ENCODE measurements around the gene LAPTM5. TPM values are rescaled to one million over a fixed set of nuclear protein-coding genes. Genes with fewer than 3 reads are reported as not detected.

The LAPTM5 gene
- total RNA-seq, 4 donors from 2014 or later = 44.5 to 767 (median 109) TPM

GRCh38 chr1:30704271-30704670, 53.3 kb downstream of the LAPTM5 start:
- TF ChIP-seq, protein P1, sequence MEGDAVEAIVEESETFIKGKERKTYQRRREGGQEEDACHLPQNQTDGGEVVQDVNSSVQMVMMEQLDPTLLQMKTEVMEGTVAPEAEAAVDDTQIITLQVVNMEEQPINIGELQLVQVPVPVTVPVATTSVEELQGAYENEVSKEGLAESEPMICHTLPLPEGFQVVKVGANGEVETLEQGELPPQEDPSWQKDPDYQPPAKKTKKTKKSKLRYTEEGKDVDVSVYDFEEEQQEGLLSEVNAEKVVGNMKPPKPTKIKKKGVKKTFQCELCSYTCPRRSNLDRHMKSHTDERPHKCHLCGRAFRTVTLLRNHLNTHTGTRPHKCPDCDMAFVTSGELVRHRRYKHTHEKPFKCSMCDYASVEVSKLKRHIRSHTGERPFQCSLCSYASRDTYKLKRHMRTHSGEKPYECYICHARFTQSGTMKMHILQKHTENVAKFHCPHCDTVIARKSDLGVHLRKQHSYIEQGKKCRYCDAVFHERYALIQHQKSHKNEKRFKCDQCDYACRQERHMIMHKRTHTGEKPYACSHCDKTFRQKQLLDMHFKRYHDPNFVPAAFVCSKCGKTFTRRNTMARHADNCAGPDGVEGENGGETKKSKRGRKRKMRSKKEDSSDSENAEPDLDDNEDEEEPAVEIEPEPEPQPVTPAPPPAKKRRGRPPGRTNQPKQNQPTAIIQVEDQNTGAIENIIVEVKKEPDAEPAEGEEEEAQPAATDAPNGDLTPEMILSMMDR (IDR thresholded peaks at IDR 0.05; ENCODE audit: low read depth) = no peak

DNA sequence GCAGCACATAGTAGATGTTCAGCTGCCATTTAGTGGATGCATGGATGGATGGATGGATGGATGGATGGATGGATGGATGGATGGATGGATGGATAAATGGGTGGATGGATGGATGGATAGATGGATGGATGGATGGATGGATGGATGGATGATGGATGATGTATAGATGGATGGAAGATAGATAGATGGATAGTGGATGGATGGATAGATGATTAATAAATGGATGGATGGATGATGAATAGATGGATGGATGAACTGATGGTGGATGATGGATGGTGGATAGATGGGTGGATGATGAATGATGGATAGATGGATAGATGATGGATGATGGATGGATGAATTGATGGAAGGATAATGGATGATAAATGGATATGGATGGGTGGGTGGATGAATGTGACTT, 54.8 kb downstream of the LAPTM5 start:
- TF ChIP-seq, protein P1 (IDR thresholded peaks at IDR 0.05; ENCODE audit: low read depth) = no peak

DNA sequence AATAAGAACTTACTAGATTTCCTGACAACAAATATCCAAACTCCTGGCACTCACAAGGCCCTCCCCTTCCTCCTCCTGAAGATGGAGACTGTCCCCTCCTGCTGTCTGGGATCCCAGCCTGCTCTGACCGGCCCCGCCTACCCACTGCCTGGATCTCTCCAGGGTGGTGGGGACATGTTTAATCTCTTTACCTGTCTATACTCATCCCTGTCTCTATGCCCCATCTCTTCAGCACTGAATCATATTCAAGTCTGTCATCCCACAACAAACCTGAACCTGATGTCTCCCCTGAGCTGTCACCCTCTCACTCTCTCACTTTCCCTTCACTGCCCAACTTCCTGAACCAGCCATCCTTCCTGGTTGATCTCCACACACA, 56.3 kb downstream of the LAPTM5 start:
- TF ChIP-seq, protein P1 (IDR thresholded peaks at IDR 0.05; ENCODE audit: low read depth) = no peak

DNA sequence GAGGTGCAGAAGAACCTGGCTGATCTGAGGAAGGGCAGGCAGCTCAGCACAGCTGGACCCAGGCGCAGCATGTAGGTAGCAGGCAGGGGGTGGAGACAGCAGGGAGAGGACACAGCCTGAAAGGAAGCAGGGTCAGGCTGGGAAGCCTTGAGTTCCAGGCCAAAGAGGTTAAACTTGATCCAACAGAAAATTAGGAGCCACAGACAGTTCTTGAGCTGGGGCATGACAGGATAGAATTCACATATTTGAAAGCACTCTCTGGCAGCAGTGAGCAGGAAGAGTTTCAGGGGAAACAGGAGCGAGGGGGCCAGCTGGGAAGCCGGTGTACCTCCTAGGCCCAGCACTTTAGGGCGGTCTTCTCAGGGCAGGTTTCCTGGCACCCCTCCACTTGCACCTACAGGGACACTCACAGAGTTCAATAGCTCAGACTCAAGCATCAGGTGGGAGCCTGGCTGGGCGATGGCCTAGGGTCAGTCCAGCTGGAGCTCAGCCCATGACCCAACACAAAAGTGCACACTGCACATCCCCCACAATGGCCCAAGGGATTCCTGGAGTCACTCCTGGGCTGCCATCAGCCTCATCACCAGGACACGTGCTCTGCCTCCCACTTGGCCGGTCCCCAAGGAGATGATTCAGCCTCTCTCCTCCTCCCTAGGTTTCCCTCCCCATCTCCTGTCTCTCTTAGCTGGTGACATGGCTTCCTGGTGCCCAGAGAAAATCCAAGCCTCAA, 56.9 kb downstream of the LAPTM5 start:
- TF ChIP-seq, protein P1 (IDR thresholded peaks at IDR 0.05; ENCODE audit: low read depth) = no peak

DNA sequence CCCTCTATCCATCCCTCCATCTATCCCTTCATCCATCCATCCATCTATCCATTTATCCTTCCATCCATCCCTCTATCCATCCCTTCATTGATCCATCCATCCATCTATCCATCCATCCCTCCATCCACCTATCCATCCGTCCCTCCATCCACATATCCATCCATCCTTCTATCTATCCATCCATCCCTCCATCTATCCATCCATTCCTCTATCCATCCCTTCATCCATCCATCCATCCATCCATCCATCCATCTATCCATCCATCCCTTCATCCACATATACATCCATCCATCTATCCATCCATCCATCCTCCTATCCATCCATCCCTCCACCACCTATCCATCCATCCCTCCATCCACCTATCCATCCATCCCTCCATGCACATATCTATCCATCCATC, 57.8 kb downstream of the LAPTM5 start:
- TF ChIP-seq, protein P1 (IDR thresholded peaks at IDR 0.05; ENCODE audit: low read depth) = no peak

- TF ChIP-seq, protein P1 (IDR thresholded peaks at IDR 0.05; ENCODE audit: low read depth) = no peak
Observed at GRCh38 chr1:30698401-30698981, 59.1 kb downstream of the LAPTM5 start.

DNA sequence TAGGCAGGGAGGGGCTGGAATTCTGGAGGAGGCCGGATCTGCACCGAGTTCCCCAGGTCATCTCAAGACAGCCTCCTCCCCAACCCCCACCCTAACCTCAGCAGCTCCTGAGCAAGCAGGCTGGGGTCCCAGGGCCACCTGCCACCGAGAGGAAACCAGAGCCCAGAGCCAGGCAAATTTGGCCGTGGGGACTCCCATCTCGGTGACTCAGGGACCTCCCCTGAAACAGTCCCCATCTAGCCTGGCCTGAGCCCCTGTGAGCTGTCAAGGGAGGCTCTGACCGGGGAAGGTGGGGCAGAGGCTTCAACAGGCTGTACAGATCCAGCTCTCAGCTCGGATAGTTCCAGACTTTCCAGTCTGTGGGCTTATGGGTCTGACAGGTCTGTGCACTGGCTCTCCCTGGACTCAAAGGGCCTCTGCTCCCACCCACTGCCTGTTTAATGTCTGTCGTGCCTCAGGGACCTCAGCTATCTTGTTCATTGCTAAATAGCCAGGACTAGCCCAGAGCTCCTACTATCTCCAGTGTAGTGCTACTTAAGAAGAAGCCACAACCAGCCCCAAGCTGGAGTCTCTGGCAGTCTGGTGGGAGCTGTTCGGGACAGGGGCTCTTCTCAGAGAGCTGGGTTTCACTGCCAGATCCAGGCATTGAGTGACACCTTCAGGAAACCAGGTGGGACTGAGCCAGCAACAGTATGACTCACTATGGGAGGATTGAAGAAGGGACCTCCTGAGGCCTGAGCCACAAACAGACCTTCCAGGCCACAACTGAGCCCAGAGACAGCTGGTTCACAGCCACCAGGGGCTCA, 59.8 kb downstream of the LAPTM5 start:
- TF ChIP-seq, protein P1 (IDR thresholded peaks at IDR 0.05; ENCODE audit: low read depth) = no peak

All from subcutaneous adipose tissue (tissue), 4 donors.